Measurements from ENCODE around the gene DNAH2.

DNA sequence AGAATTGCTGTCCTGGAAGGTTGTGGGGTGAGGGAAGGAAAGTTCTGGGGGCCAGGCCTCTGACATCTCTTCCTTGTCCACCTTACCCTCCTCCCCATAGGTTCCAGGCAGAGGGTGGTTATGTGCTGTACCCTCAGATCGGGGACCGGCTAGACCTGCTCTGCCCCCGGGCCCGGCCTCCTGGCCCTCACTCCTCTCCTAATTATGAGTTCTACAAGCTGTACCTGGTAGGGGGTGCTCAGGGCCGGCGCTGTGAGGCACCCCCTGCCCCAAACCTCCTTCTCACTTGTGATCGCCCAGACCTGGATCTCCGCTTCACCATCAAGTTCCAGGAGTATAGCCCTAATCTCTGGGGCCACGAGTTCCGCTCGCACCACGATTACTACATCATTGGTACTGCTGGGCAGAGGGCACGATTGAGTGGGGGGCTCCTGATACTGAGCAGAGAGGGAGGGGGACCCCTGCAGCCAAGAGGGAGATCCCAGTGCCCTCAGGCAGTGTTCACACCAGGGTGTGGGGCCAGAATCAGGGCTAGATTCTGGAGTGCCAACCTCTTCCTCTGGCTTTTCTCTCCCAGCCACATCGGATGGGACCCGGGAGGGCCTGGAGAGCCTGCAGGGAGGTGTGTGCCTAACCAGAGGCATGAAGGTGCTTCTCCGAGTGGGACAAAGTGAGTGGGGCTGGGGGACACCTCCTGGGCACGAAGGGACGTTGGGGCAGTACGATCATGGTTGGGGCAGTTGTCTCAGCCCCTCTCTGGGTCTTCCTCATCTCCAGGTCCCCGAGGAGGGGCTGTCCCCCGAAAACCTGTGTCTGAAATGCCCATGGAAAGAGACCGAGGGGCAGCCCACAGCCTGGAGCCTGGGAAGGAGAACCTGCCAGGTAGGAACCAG, 9.4 kb upstream of the DNAH2 start:
- TF ChIP-seq, protein P1, sequence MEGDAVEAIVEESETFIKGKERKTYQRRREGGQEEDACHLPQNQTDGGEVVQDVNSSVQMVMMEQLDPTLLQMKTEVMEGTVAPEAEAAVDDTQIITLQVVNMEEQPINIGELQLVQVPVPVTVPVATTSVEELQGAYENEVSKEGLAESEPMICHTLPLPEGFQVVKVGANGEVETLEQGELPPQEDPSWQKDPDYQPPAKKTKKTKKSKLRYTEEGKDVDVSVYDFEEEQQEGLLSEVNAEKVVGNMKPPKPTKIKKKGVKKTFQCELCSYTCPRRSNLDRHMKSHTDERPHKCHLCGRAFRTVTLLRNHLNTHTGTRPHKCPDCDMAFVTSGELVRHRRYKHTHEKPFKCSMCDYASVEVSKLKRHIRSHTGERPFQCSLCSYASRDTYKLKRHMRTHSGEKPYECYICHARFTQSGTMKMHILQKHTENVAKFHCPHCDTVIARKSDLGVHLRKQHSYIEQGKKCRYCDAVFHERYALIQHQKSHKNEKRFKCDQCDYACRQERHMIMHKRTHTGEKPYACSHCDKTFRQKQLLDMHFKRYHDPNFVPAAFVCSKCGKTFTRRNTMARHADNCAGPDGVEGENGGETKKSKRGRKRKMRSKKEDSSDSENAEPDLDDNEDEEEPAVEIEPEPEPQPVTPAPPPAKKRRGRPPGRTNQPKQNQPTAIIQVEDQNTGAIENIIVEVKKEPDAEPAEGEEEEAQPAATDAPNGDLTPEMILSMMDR (IDR thresholded peaks at IDR 0.05; ENCODE audit: low read length): no peak
- no peak for TF ChIP-seq EZH2 (optimal IDR thresholded peaks at IDR 0.05; ENCODE audit: low read depth, low read length)

Data from MM.1S (cell line).